GF-D8 (cell line): Measurements from ENCODE around the gene FZD8.
"Not testable (repeated sequence)": the region's sequence is repeated elsewhere in the genome, so short reads cannot be mapped to it uniquely, and the experiment has no call there.

ENCODE experiments used
- DNase-seq: peaks from one replicate; lab custom pipeline; 2025; lab: John Stamatoyannopoulos, UW

FZD8 gene

GRCh38 chr10:35642035-35642792, at the start of gene FZD8:
TSS of gene FZD8 (minus strand) at chr10:35642296. CDS start at chr10:35641429, 867 bp downstream.
- no peak for DNase-seq

- no peak for DNase-seq
Measured at GRCh38 chr10:35691522-35692236, 49.6 kb upstream of the FZD8 start.

DNA sequence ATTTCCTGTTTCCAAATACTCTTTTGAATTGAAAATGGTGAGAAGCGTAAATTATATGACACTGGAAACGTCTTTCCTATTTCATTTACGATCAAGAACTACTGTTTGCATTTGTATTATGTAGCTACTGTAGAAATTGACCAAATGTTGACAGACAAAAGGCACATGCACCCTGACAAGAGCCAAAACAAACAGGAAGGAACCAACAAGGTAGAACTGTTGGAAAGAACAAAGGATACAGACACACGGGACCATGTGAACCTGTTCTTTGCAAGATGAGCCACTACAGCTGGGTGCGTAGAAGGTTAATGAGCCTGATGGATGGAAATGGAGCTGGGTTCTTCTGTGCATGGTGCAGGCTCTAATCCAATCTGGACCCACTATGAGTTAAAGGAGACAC, 48.4 kb upstream of the FZD8 start:
- DNase-seq: no peak

DNA sequence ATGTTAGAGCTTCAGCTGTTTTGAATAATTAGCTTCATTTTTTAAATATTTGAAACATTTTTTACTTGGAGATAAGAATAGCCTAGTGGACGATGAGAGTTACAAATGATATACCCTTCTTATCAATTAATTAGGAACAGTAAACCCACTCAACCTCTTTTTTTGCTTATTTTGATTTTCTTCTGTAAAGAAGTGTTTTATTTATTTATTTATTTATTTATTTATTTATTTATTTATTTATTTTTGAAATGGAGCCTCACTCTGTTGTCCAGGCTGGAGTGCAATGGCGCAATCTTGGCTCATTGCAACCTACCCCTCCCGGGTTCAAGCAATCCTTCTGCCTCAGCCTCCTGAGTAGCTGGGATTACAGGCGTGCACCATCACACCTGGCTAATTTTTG, 43.8 kb upstream of the FZD8 start:
- not testable (repeated sequence) for DNase-seq

DNA sequence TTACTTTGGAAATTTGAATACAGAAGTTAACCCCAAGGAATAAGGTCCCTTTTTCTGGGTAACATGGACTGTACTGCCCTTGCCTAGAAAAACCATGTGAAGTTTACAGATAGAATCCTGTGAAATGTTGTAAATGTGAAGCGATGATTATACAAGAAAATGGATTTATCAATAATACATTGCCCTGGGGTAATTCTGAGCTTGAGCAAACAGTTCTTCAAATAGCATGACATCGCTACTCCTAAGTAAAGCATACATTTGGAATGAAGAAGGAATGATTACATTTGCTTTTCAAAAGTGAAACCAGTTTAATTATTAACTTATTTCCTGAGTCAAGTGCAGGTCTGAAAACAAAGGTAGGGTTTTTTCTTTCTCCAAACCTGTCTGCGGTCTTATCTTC, 43.3 kb upstream of the FZD8 start:
- DNase-seq: no peak

- DNase-seq: no peak
Measured at GRCh38 chr10:35684586-35684985, 42.5 kb upstream of the FZD8 start.

GRCh38 chr10:35675846-35676245, 33.8 kb upstream of the FZD8 start:
- no peak for DNase-seq

DNA sequence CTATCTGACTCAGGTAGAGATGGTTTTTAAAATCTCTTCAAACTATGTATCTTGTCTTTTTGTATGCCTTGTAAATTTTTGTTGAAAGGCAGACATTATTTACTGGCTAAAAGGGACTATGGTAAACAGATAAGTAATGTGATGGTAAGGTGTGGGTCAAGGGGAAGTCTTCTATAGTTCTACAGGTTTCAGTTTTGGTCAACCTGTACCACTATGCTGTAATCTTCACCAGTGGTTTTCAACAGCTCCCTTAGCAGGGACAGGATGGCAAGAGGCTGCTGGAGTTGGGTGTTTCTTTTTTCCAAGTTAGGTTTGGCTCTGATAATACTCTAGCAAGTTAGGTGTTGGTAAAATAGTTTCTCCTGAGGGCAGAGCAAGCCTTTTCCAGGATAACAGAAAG, 32.7 kb upstream of the FZD8 start:
- no peak for DNase-seq

- no peak for DNase-seq
Measured at GRCh38 chr10:35668865-35669650, 27.0 kb upstream of the FZD8 start.

DNA sequence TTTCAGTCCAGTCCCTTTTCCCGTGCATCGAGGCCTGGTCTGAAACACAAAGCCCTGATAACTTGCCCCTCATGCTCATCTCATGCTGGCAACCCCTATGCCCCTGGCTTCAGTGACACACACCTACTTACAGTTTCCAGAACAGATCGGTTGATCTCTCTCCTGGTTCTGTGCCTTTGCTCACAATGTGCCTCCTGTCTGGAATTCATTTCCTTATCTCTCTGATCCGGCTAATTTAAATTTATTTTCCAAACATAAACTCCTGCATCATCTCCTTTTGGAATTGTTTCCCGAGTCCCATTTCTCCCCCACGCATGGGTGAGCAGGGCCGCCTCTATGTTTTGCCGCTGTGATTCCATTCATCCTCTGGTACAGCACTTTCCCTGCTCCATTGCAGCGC, 25.9 kb upstream of the FZD8 start:
- DNase-seq: no peak

DNA sequence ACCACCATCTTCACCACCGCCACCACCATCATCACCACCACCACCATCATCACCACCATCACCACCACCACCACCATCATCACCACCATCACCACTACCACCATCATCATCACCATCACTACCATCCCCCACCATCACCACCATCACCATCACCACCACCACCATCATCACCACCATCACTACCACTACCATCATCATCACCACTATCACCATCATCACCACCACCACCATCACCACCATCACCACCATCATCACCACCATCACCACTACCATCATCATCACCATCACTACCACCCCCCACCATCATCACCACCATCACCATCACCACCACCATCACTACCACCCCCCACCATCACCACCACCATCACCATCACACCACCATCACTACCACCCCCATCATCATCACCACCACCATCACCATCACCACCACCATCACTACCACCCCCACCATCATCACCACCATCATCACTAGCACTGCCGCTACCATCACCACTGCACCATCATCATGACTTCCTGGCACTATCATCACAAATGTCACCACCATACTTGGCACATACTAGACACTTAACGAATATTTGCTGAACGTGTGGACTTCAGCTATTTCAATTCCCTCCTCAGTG, 25.3 kb upstream of the FZD8 start:
- no peak for DNase-seq

DNA sequence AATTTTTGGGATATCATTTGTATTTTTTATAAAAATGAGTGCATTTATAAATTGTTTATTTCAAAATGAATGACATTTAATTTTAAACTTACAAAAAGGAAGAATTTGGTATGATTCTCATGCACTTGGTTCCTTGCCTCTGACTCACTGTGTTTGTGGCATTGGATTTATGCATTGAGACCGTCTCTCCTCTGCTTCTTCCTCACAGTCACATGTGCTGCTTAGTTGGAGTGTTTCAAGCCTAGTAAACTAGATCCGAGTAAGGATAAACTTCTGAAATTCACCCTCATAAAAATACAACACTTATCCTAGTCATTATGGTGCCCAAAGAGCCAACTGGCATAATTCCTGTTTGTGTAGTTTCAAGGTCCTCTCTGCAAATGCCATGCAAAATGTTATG, 19.1 kb upstream of the FZD8 start:
- no peak for DNase-seq

DNA sequence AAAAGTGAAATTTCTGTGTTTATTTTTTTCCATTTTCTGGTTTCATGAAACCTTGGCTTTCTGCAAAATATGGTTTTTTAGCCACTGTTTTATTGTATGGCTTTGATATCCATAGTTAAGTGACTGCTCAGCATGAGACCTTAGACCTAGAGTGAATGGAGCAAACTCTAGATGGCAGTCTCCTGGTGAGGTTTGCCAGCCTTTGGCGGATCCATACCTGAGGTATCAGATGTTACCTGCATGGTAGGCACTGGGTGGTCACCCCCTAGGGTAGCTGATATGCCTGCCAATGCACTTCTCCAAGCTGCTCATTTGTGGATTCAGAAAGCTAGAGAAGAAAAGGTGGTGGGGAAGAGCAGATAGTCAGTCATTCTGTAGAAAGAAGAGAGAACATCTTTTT, 17.4 kb upstream of the FZD8 start:
- DNase-seq: no peak

DNA sequence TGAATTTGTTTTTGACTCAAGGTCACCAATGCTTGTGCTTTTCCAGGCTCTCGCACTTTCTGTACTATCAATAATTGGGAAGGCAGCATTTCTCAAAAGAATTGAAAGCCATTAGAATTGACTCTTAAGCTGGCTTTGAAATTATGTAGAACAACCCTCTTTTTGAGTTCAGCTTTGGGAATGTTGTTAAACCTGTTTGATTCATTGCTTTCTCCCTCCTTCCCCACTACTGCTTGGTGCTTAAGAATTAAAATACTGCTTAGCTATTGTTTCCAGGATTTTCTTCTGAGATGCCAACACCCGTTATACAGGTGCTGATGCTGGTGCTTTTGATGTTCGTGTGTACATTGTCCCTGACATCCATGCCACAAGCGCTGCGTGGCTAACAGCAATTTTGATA, 15.5 kb upstream of the FZD8 start:
- no peak for DNase-seq

DNA sequence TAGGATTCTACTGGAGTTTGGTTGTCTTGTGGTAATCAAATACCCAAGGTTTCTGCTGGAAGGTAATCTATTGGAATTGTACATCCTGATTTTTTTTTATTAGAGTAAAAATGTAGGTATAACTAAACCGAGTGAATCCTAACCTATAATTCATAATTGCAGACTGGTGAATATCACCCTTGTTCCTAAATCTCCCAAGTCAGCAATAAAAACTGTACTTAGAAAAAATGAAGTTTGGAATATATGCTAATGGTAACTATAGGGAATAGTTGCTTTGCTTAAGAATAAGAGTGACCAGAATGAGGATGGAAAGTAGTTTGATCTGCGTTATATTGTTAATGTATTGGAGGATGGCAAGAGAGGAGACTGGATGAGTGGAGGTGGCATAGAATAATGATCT, 10.7 kb upstream of the FZD8 start:
- DNase-seq: no peak

DNA sequence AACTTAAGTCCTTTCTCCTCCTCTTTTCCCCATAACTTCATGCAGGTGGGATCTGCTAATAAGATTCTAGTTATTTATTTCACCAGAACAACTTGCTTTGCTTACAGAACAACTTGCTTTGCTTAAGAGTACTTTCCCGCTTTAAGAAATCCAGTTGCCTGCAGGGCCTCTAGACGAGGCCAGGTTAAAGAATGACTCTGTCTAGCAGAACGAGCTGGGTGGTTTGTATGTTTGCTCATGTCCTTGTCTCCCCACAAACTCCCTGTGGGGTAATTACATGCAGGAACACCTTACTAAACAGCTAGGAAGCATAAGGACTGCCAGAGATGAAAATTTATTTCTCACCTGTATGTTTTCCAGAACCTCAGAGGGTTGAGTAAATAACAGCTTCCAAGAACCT, 8.8 kb upstream of the FZD8 start:
- DNase-seq: no peak

DNA sequence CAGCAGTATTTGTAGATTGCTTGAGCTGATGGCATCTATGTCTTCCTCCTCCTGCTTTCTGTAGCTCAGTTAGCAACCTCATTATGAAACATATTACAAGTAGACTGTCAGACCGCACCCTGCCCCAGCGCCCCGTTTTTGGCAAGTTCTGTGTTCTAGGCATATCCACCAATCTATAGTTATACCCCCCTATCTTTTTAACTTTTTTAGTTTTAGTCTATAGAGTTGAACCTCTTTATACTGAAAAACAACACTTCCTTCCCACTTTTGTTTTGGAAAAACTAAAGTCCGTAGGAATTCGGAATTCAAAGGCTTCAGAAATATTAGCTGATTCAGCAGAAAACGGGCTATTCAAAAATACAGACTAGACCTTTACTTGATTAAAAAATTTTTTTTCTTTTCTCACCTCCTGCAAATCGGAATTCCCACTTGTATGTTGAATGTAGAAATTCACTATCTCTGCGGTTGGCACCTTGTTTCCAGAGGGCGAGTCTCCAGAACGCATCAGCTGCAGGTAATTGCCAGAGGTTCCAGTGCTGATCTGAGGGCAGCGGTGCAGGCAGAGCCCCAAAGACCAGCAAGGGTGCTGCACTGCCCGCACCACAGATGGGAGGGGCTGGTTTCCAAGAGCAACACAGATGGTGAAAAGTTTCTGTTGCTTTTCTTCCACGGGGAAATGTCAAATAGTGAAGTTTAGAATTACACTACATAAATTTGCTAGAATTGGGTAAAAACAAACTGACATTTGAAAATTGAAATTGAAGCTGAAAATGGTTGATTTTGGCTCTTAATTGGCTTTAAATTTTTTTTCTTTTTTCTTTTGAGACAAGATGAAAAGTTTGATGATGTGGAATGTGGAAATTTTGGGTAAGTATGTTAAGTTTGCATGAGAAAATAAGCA, 2.2 kb upstream of the FZD8 start:
- DNase-seq: no peak

GRCh38 chr10:35643151-35644049, 1.3 kb upstream of the FZD8 start:
- no peak for DNase-seq

GRCh38 chr10:35642793-35643114, 658 bp upstream of the FZD8 start:
- DNase-seq: no peak

DNA sequence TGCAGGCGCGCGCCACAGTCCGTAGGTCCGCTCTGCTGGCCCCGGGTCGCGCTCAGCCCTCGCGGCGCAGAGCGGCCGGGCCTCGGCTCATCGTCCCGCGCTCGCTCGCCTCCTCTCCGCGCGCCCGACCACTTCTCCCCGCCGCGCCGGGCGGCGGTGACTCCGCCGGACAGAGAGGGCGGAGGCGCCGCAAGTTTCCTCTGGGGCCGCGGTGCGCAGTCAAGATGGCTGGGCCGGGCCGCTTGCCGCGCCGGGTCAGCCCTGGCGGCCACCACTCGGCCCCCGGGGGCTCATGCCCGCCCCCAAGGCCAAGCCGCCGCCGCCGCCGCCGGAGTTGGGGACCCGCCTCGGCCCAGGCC, 441 bp downstream of the FZD8 start:
- no peak for DNase-seq
